ENCODE data around the gene FLCN.
"Not testable (repeated sequence)": the region's sequence is repeated elsewhere in the genome, so short reads cannot be mapped to it uniquely, and the experiment has no call there.

FLCN gene

GRCh38 chr17:17213775-17214174, 23.2 kb downstream of the FLCN start:
- DNase-seq (ENCODE audit: low read depth): no peak

GRCh38 chr17:17207998-17208397, 29.0 kb downstream of the FLCN start:
- DNase-seq (ENCODE audit: low read depth): no peak

GRCh38 chr17:17206913-17207335, 30.0 kb downstream of the FLCN start:
- DNase-seq (ENCODE audit: low read depth): no peak

GRCh38 chr17:17206124-17206912, 30.6 kb downstream of the FLCN start, which contains the start of gene PLD6:
TSS of gene PLD6 (minus strand) at chr17:17206333. CDS start at chr17:17206286, 47 bp downstream.
- DNase-seq (ENCODE audit: low read depth): peak; percentile 79

- peak; percentile 29 for DNase-seq (ENCODE audit: low read depth)
Observed at GRCh38 chr17:17205368-17206123, 31.4 kb downstream of the FLCN start.

GRCh38 chr17:17204635-17205231, 32.2 kb downstream of the FLCN start:
- no peak for DNase-seq (ENCODE audit: low read depth)

- DNase-seq (ENCODE audit: low read depth): no peak
Observed at GRCh38 chr17:17204041-17204591, 32.9 kb downstream of the FLCN start.

- no peak for DNase-seq (ENCODE audit: low read depth)
Observed at GRCh38 chr17:17203173-17203730, 33.7 kb downstream of the FLCN start.

- DNase-seq (ENCODE audit: low read depth): no peak
Observed at GRCh38 chr17:17201907-17202306, 35.1 kb downstream of the FLCN start.

- no peak for DNase-seq (ENCODE audit: low read depth)
Observed at GRCh38 chr17:17201271-17201670, 35.7 kb downstream of the FLCN start.

- no peak for DNase-seq (ENCODE audit: low read depth)
Observed at GRCh38 chr17:17200831-17201230, 36.1 kb downstream of the FLCN start.

- DNase-seq (ENCODE audit: low read depth): no peak
Observed at GRCh38 chr17:17200311-17200710, 36.7 kb downstream of the FLCN start.

- DNase-seq (ENCODE audit: low read depth): no peak
Observed at GRCh38 chr17:17198281-17198680, 38.7 kb downstream of the FLCN start.

- DNase-seq (ENCODE audit: low read depth): no peak
Observed at GRCh38 chr17:17196776-17197175, 40.2 kb downstream of the FLCN start.

- not testable (repeated sequence) for DNase-seq (ENCODE audit: low read depth)
Observed at GRCh38 chr17:17195466-17195865, 41.5 kb downstream of the FLCN start.

- no peak for DNase-seq (ENCODE audit: low read depth)
Observed at GRCh38 chr17:17191961-17192381, 45.0 kb downstream of the FLCN start.

GRCh38 chr17:17191346-17191792, 45.6 kb downstream of the FLCN start:
- no peak for DNase-seq (ENCODE audit: low read depth)

- no peak for DNase-seq (ENCODE audit: low read depth)
Observed at GRCh38 chr17:17190188-17190587, 46.8 kb downstream of the FLCN start.

GRCh38 chr17:17189559-17189958, 47.4 kb downstream of the FLCN start:
- no peak for DNase-seq (ENCODE audit: low read depth)

- DNase-seq (ENCODE audit: low read depth): no peak
Observed at GRCh38 chr17:17188586-17188985, 48.4 kb downstream of the FLCN start.

- no peak for DNase-seq (ENCODE audit: low read depth)
Observed at GRCh38 chr17:17186551-17187505, 50.1 kb downstream of the FLCN start.
